GM12878 (cell line): ENCODE measurements around the gene NEK8. TPM values are rescaled to one million over a fixed set of nuclear protein-coding genes. Genes with fewer than 3 reads are reported as not detected.

Source experiments
- ATAC-seq: fragments of 200-7000 bp; cut with Tn5 transposase; 3 replicates; pipeline ENCODE4 v1.9.1; 2020; ENCODE audit warnings: mild to moderate bottlenecking, moderate library complexity
- BruUV-seq: library from RNA; stranded (reverse); fragments of 400-500 nt; replicated peaks from 2 replicates; lab custom pipeline; 2021; lab: Mats Ljungman, UMichigan
- CTCF ChIA-PET: fragments of 300-600 bp; sonication (Branson Sonifier 250); formaldehyde crosslinking; extraction: SDS; loops from one replicate; lab custom pipeline; 2021; ENCODE audit warnings: inconsistent platforms; lab: Yijun Ruan, JAX
- POLR2A ChIA-PET: fragments of 350-600 bp; formaldehyde crosslinking; extraction: SDS; loops from one replicate; lab custom pipeline; 2021; ENCODE audit warnings: inconsistent platforms; lab: Charles Lee
- RAD21 ChIA-PET: fragments of 300-600 bp; sonication (Branson Sonifier 250); formaldehyde crosslinking; loops from one replicate; lab custom pipeline; 2023; ENCODE audit warnings: antibody characterized with exemption; ENCODE audit not compliant: unreplicated experiment; lab: Charles Lee
- SMC1A ChIA-PET: fragments of 300-600 bp; sonication (Branson Sonifier 250); formaldehyde crosslinking; loops from one replicate; lab custom pipeline; 2023; ENCODE audit not compliant: unreplicated experiment, uncharacterized antibody; lab: Charles Lee
- DNase-seq: peaks from one replicate; pipeline ENCODE4 v3.0.0-alpha.2; 2011; ENCODE audit warnings: low read depth, low spot score
- FAIRE-seq: peaks from 3 replicates; lab custom pipeline; 2011; peaks lifted over from hg19 to GRCh38; lab: Jason Lieb, UNC
- H2AFZ ChIP-seq: 2 replicates; pipeline ENCODE4 v1.6.0; 2011; ENCODE audit warnings: low read depth, low read length, control low read depth; ENCODE audit not compliant: control insufficient read depth
- H3K27ac ChIP-seq: 2 replicates; pipeline ENCODE4 v1.5.1; 2011; ENCODE audit warnings: control low read depth; ENCODE audit not compliant: control insufficient read depth, insufficient read depth
- H3K27me3 ChIP-seq, 2 experiments: replicated peaks in 1 of 2; 2 replicates each; pipeline versions ENCODE4 v1.6.0 to v1.6.1; 2011; ENCODE audit warnings: low read length in 1 of 2; ENCODE audit not compliant: control insufficient read depth in 2 of 2, insufficient read depth in 2 of 2
- H3K36me3 ChIP-seq, 2 experiments: 2 replicates each; pipeline ENCODE4 v1.5.1; 2011; ENCODE audit warnings: low read length in 1 of 2; ENCODE audit not compliant: control insufficient read depth in 2 of 2, insufficient read depth in 2 of 2
- H3K4me1 ChIP-seq: 2 replicates; pipeline ENCODE4 v1.6.1; 2011; ENCODE audit warnings: mild to moderate bottlenecking, low read length, moderate library complexity, mixed read lengths; ENCODE audit not compliant: control insufficient read depth, insufficient read depth
- H3K4me2 ChIP-seq: 2 replicates; pipeline ENCODE4 v1.6.0; 2011; ENCODE audit warnings: control low read depth; ENCODE audit not compliant: control insufficient read depth, insufficient read depth
- H3K4me3 ChIP-seq: fragments of 200-600 bp; sonication (generic); 2 replicates; pipeline ENCODE4 v1.5.1; 2016
- H3K79me2 ChIP-seq: 2 replicates; pipeline ENCODE4 v1.6.0; 2011; ENCODE audit warnings: low read length; ENCODE audit not compliant: control insufficient read depth, insufficient read depth
- H3K9ac ChIP-seq: 2 replicates; pipeline ENCODE4 v1.8.0; 2011; ENCODE audit warnings: low read length, control low read depth, mixed read lengths; ENCODE audit not compliant: control insufficient read depth, insufficient read depth
- H3K9me3 ChIP-seq: replicated peaks from 3 replicates; pipeline ENCODE4 v1.5.1; 2011; ENCODE audit warnings: mild to moderate bottlenecking, low read length; ENCODE audit not compliant: control insufficient read depth, insufficient read depth
- H4K20me1 ChIP-seq: 2 replicates; pipeline ENCODE4 v1.6.0; 2011; ENCODE audit not compliant: control insufficient read depth, insufficient read depth
- BACH1 ChIP-seq: fragments of 450-650 bp; IDR thresholded peaks from 2 replicates; pipeline ENCODE4 v1.6.1; 2017; ENCODE audit warnings: mild to moderate bottlenecking, borderline replicate concordance
- POLR2A ChIP-seq: IDR thresholded peaks from 2 replicates; pipeline ENCODE4 v1.6.1; 2011; ENCODE audit warnings: low read depth, mild to moderate bottlenecking, low read length
- SPI1 ChIP-seq: IDR thresholded peaks from 2 replicates; pipeline ENCODE4 v1.6.1; 2011; ENCODE audit warnings: low read depth, mild to moderate bottlenecking, low read length, moderate library complexity, borderline replicate concordance; ENCODE audit not compliant: insufficient read depth
- TAF1 ChIP-seq: IDR thresholded peaks from 2 replicates; pipeline ENCODE4 v1.6.1; 2011; ENCODE audit warnings: mild to moderate bottlenecking, low read depth, low read length, borderline replicate concordance
- TCF3 ChIP-seq: IDR thresholded peaks from 2 replicates; pipeline ENCODE4 v1.6.1; 2012; ENCODE audit warnings: low read depth, mild to moderate bottlenecking, low read length, borderline replicate concordance; ENCODE audit not compliant: insufficient read depth
- ZZZ3 ChIP-seq: IDR thresholded peaks from 2 replicates; pipeline ENCODE4 v1.6.1; 2011; ENCODE audit warnings: low read depth; ENCODE audit not compliant: control insufficient read depth, insufficient read length
- WGBS: methylation state at CpG from one replicate; pipeline ENCODE4 v1.1.6; 2016; ENCODE audit warnings: low lambda C conversion rate; ENCODE audit not compliant: insufficient replicate concordance, insufficient coverage; ENCODE audit errors: missing lambda C conversion rate; 5-methylcytosine and 5-hydroxymethylcytosine counted together
- in situ Hi-C: fragments of 300-500 bp; cut with MboI; formaldehyde crosslinking; loops from 9 replicates; pipeline ENCODE4 v1.14.3; 2018; ENCODE audit warnings: mixed read lengths
- intact Hi-C: fragments of 100-400 bp; cut with micrococcal nuclease; formaldehyde crosslinking; loops from one replicate; pipeline ENCODE4 v1.14.2; 2022; ENCODE audit not compliant: unreplicated experiment
- polyA plus RNA-seq, 11 experiments: library from polyadenylated mRNA; depleted of rRNA in 4 of 11; unstranded in 6 of 11; stranded (reverse) in 5 of 11; fragments of >200 nt; fragmentation: Nextera tagmentation in 4 of 11; fragmentation: Illumina TruSeq in 1 of 11; extraction: Ambion mirVana in 4 of 11; extraction: Trizol in 1 of 11; gene quantifications; 1 replicate in 1 of 11; 2 replicates in 10 of 11; pipeline versions ENCODE4 v1.2.1 to v1.2.3, GENCODE V29; 2011 to 2016; ENCODE audit warnings: inconsistent platforms in 2 of 11, missing spikeins in 2 of 11, low read depth in 1 of 11
- total RNA-seq, 4 experiments: library from RNA; depleted of rRNA in 3 of 4; stranded (reverse); fragments of >200 nt in 3 of 4; fragmentation: Illumina TruSeq in 1 of 4; extraction: Trizol in 1 of 4; gene quantifications; 2 replicates each; pipeline versions ENCODE4 v1.2.1 to v1.2.3, GENCODE V29; 2013 to 2021

The NEK8 gene
- total and polyA plus RNA-seq, 10 of the 15 experiments (the other 5 are each of a cell fraction or from before 2014, with no cell fraction given), result 2.3 to 14.3 (median 9.4) TPM

DNA sequence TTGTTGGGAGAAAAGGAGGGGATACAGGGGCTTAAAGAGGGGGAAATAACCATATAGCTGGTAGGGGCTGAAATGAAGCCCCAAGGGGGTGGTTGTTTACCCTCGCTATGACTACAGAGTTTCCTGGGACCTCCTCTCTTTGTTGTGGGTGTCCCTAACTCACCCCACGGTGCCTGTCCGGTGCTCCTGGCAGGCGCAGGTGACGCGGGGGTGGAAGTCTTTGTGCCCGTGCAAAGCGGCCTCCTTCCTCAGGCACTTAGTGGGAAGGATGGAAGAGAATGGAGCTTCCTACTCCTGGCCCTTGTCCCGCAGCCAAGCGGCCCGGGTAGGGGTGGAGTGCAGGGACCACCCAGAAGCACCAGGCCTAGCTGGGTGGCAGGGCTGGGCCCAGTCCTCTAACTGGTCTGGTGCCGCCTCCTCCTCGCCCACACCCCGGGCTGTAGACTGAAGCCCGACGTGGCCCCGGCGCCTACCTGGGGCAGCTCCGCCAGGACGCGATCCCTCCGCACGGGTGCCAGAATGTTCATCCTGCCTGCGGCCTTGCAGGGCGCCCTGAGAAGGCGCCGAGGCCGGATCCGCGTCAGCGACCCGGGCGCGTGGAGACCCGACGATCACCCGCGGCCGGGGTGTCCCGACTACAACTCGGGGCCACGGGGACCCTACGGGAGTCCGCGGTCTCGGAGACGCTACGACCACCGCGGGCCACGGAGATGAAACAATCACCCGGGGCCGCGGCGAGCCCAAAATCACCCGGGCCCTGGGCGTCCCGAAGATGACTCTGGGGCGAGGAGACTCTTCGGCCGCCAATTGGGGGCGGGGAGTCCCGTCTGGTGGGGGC is 11.6 kb upstream of the NEK8 start:
- SMC1A ChIA-PET, result interaction anchor here (1.2 to 1.4 kb wide), 2 partner anchors 10 to 55 kb away, joined by 3 to 6 read pairs; partner anchors contain the start of genes SDF2 and SUPT6H
- no peak for DNase-seq
- WGBS, result 36% methylated on average over 46 of the region's 63 CpGs
- RAD21 ChIA-PET, result no interaction called here
- CTCF ChIA-PET, result no interaction called here
- BruUV-seq, result no TSS peak
- no peak for FAIRE-seq
- H3K9ac ChIP-seq, result peak overlapping the region; percentile 64; the same call in 1 of the 2 replicates
- H3K36me3 ChIP-seq, result peaks cover 0 to 3% of the 10 kb centered on the region in 2 experiments; a peak in 2 of 4 replicates
- no peaks in the 10 kb centered on the region for H3K9me3 ChIP-seq
- ATAC-seq, result no peak
- H3K27me3 ChIP-seq, result no peaks in the 10 kb centered on the region
- no peak for TF ChIP-seq SPI1
- TF ChIP-seq POLR2A, result 0 out of 2 replicates have a peak, but pooled peaks have one; percentile 34
- TF ChIP-seq TCF3, result no peak
- no peak for TF ChIP-seq BACH1
- no peak for TF ChIP-seq TAF1
- no peak for TF ChIP-seq ZZZ3
- peak overlapping the region; percentile 66 for H3K4me2 ChIP-seq
- in situ Hi-C loops (no loop called here), intact Hi-C loops (loop anchor here (5.0 to 10.0 kb wide), 2 partner anchors 55 to 162 kb away; partner anchors contain the start of genes SDF2, SUPT6H and UNC119)
- H3K4me3 ChIP-seq, result peak overlapping the region; percentile 37; the same call in 1 of the 2 replicates
- peaks cover 11% of the 10 kb centered on the region for H3K4me1 ChIP-seq
- peak overlapping the region; percentile 40 for H2AFZ ChIP-seq
- H3K79me2 ChIP-seq, result peaks cover 26% of the 10 kb centered on the region
- H3K27ac ChIP-seq, result no peak overlapping the region
- POLR2A ChIA-PET, result interaction anchor here (1.0 kb wide), 2 partner anchors 12 to 72 kb away, joined by 3 read pairs; partner anchors contain the start of gene BLTP2
- no peaks in the 10 kb centered on the region for H4K20me1 ChIP-seq
